Left ventricle myocardium inferior (tissue), 1 donor: ENCODE measurements around the gene MKLN1. TPM values are rescaled to one million over a fixed set of nuclear protein-coding genes. Genes with fewer than 3 reads are reported as not detected.
A peak's percentile ranks its signal among the peaks of the same experiment; 100 is the strongest.

Experiments
- DNase-seq: peaks from one replicate; pipeline ENCODE4 v3.0.0-alpha.2; 2020
- H3K27ac ChIP-seq: fragments of 200-600 bp; replicated peaks from 2 replicates; pipeline ENCODE4 v1.8.0; 2021
- H3K27me3 ChIP-seq: fragments of 200-600 bp; 2 replicates; pipeline ENCODE4 v1.8.0; 2021; ENCODE audit warnings: low read depth
- H3K36me3 ChIP-seq: fragments of 200-600 bp; 2 replicates; pipeline ENCODE4 v1.8.0; 2021
- H3K4me1 ChIP-seq: fragments of 200-600 bp; 2 replicates; pipeline ENCODE4 v1.8.0; 2021
- H3K4me3 ChIP-seq: fragments of 200-600 bp; 2 replicates; pipeline ENCODE4 v1.8.0; 2021; ENCODE audit warnings: mild to moderate bottlenecking, moderate library complexity
- H3K9me3 ChIP-seq: fragments of 200-600 bp; replicated peaks from 2 replicates; pipeline ENCODE4 v1.8.0; 2021
- CTCF ChIP-seq: fragments of 200-600 bp; IDR thresholded peaks from 2 replicates; pipeline ENCODE4 v1.8.0; 2021; ENCODE audit warnings: antibody characterized with exemption, mild to moderate bottlenecking, borderline replicate concordance
- intact Hi-C: fragments of 100-400 bp; cut with micrococcal nuclease; formaldehyde crosslinking; loops from one replicate; pipeline ENCODE4 v1.11.0; 2022
- total RNA-seq: library from RNA; stranded (reverse); fragmentation: NEBNext Ultra II Directional; extraction: Animal tissue kit (Norgen Biotek cat#: 25700); gene quantifications from one replicate; pipeline ENCODE4 v1.2.1, GENCODE V29; 2021
- donor health status: DM: no; HTN: yes; CAD: no; lungs with severe emphysema.

MKLN1 gene
- total RNA-seq, 1 donor from 2014 or later: 42.2 TPM

DNA sequence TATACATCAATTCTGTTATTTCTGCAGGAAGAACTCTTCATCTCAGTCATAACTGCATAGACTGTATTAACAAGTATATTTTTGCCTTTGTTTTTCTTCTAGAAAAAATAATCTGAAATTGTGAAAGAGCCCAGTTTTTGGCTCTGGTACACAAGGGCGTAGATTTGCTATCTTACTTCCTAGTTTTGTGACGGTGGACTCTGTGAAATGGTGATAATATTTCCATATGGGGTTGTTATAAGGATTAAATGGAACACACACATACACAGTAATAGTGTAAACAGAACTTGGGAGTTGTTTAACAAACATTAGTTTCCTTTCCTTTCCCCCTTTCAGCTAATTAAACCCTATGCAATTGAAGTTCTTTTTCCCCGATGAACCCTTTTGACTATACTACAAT, 108.7 kb downstream of the MKLN1 start:
- H3K4me3 ChIP-seq: no peak overlapping the region
- intact Hi-C loops: no loop called here
- H3K9me3 ChIP-seq: no peaks in the 10 kb centered on the region
- H3K27ac ChIP-seq: peak overlapping the region; percentile 59
- H3K36me3 ChIP-seq: peaks cover 37% of the 10 kb centered on the region
- H3K4me1 ChIP-seq: peaks cover 32% of the 10 kb centered on the region
- no peak for DNase-seq
- TF ChIP-seq CTCF: no peak
- no peaks in the 10 kb centered on the region for H3K27me3 ChIP-seq

GRCh38 chr7:131438969-131439368, 111.3 kb downstream of the MKLN1 start:
- DNase-seq: no peak
- Histone ChIP-seq H3K9me3 (no peaks in the 10 kb centered on the region), H3K27me3 (no peaks in the 10 kb centered on the region), H3K4me1 (peaks cover 26% of the 10 kb centered on the region), H3K4me3 (no peak overlapping the region), H3K27ac (no peak overlapping the region), H3K36me3 (peaks cover 38% of the 10 kb centered on the region)
- TF ChIP-seq CTCF: no peak
- intact Hi-C loops: no loop called here

GRCh38 chr7:131443496-131443895, 115.8 kb downstream of the MKLN1 start:
- no peak overlapping the region for H3K4me3 ChIP-seq
- no peak for TF ChIP-seq CTCF
- H3K36me3 ChIP-seq: peaks cover 45% of the 10 kb centered on the region
- no peak for DNase-seq
- no peaks in the 10 kb centered on the region for H3K27me3 ChIP-seq
- intact Hi-C loops: no loop called here
- H3K27ac ChIP-seq: peak overlapping the region; percentile 32
- peaks cover 8% of the 10 kb centered on the region for H3K4me1 ChIP-seq
- no peaks in the 10 kb centered on the region for H3K9me3 ChIP-seq

- H3K27ac ChIP-seq: no peak overlapping the region
- no peak for DNase-seq
- no peaks in the 10 kb centered on the region for H3K9me3 ChIP-seq
- no peak overlapping the region for H3K4me3 ChIP-seq
- H3K4me1 ChIP-seq: no peaks in the 10 kb centered on the region
- intact Hi-C loops: no loop called here
- TF ChIP-seq CTCF: no peak
- no peaks in the 10 kb centered on the region for H3K27me3 ChIP-seq
- H3K36me3 ChIP-seq: peaks cover 48% of the 10 kb centered on the region
Observed at GRCh38 chr7:131444683-131445082, 117.0 kb downstream of the MKLN1 start.

GRCh38 chr7:131449373-131449902, 121.8 kb downstream of the MKLN1 start:
- Histone ChIP-seq H3K9me3 (no peaks in the 10 kb centered on the region), H3K27ac (no peak overlapping the region), H3K4me1 (no peaks in the 10 kb centered on the region), H3K4me3 (no peak overlapping the region), H3K27me3 (no peaks in the 10 kb centered on the region), H3K36me3 (peaks cover 25% of the 10 kb centered on the region)
- intact Hi-C loops: no loop called here
- no peak for TF ChIP-seq CTCF
- DNase-seq: no peak
